ENCODE measurements around the gene KIAA1958.

DNA sequence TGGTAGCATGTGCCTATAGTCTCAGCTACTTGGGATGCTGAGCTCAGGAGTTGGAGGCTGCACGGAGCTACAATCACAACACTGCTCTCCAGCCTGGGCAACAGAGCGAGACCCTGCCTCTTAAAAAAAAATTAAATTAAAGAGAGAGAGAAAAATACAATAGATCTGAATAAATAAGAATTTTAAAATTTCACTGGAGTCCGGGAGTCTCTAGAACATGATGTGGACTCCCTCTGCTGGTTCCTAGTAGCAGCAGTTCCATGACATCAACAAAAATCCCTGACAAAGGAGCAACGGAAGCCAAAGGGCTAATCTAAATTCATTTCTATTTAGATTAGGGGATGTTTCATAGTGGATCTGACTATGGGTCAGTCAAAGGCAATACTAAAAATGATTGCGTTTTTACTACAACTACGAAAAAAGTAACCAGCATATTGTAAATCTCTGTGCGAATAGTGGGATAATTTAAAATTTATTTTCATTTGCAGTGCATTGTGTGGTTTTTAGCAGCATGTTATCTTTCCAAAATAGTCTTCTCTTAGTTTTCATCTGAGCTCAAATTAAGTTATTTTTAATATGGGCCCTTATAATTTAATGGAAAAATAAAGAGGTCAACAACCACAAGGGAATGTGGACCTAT lies 224.5 kb downstream of the KIAA1958 start:
- TF ChIP-seq, protein P1, sequence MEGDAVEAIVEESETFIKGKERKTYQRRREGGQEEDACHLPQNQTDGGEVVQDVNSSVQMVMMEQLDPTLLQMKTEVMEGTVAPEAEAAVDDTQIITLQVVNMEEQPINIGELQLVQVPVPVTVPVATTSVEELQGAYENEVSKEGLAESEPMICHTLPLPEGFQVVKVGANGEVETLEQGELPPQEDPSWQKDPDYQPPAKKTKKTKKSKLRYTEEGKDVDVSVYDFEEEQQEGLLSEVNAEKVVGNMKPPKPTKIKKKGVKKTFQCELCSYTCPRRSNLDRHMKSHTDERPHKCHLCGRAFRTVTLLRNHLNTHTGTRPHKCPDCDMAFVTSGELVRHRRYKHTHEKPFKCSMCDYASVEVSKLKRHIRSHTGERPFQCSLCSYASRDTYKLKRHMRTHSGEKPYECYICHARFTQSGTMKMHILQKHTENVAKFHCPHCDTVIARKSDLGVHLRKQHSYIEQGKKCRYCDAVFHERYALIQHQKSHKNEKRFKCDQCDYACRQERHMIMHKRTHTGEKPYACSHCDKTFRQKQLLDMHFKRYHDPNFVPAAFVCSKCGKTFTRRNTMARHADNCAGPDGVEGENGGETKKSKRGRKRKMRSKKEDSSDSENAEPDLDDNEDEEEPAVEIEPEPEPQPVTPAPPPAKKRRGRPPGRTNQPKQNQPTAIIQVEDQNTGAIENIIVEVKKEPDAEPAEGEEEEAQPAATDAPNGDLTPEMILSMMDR (IDR thresholded peaks at IDR 0.05): peak in 2 of 4 experiments; percentile 20 to 24
- TF ChIP-seq POLR2AphosphoS5 (IDR thresholded peaks at IDR 0.05): no peak
- TF ChIP-seq POLR2A (IDR thresholded peaks at IDR 0.05): no peak
